Adipocyte (in vitro differentiated cells): Measurements from ENCODE around the gene ZSCAN10.
"Not testable (repeated sequence)": the region's sequence is repeated elsewhere in the genome, so short reads cannot be mapped to it uniquely, and the experiment has no call there.

Experiments used
- DNase-seq: peaks from one replicate; pipeline ENCODE4 v3.0.0-alpha.2; 2015; ENCODE audit warnings: low read depth
- H3K27me3 ChIP-seq: replicated peaks from 2 replicates; pipeline ENCODE4 v1.7.0; 2013; ENCODE audit warnings: mild to moderate bottlenecking, low read length, moderate library complexity; ENCODE audit not compliant: control insufficient read depth, insufficient read depth
- H3K36me3 ChIP-seq: 2 replicates; pipeline ENCODE4 v1.7.0; 2013; ENCODE audit warnings: low read length, mild to moderate bottlenecking, moderate library complexity; ENCODE audit not compliant: control insufficient read depth, insufficient read depth, severe bottlenecking
- H3K4me1 ChIP-seq: 2 replicates; pipeline ENCODE4 v1.7.0; 2013; ENCODE audit warnings: mild to moderate bottlenecking, low read length, moderate library complexity; ENCODE audit not compliant: control insufficient read depth, insufficient read depth
- H3K4me3 ChIP-seq: 2 replicates; pipeline ENCODE4 v1.7.0; 2013; ENCODE audit warnings: mild to moderate bottlenecking, low read length, moderate library complexity
- H3K9ac ChIP-seq: 2 replicates; pipeline ENCODE4 v1.7.0; 2013; ENCODE audit warnings: mild to moderate bottlenecking, low read length, moderate library complexity
- H3K9me3 ChIP-seq: 2 replicates; pipeline ENCODE4 v1.7.0; 2013; ENCODE audit warnings: mild to moderate bottlenecking, low read length, moderate library complexity; ENCODE audit not compliant: control insufficient read depth

The ZSCAN10 gene

DNA sequence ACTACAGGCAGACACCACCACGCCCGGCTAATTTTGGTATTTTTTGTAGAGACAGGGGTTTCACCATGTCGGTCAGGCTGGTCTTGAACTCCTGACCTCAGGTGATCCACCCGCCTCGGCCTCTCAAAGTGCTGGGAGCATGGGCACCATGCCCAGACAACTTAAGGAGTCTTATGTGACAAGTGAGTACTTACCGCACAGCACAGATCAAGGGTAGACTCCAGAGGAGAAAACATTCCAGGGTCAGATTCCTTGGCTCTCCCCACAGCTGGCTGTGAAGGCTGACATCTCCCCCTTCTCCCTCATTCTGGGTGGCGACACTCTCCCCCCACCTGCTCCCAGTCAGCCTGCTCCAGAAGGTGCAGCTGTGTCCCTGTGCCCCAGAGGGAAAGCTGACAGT, 10.6 kb downstream of the ZSCAN10 start:
- no peak for DNase-seq

DNA sequence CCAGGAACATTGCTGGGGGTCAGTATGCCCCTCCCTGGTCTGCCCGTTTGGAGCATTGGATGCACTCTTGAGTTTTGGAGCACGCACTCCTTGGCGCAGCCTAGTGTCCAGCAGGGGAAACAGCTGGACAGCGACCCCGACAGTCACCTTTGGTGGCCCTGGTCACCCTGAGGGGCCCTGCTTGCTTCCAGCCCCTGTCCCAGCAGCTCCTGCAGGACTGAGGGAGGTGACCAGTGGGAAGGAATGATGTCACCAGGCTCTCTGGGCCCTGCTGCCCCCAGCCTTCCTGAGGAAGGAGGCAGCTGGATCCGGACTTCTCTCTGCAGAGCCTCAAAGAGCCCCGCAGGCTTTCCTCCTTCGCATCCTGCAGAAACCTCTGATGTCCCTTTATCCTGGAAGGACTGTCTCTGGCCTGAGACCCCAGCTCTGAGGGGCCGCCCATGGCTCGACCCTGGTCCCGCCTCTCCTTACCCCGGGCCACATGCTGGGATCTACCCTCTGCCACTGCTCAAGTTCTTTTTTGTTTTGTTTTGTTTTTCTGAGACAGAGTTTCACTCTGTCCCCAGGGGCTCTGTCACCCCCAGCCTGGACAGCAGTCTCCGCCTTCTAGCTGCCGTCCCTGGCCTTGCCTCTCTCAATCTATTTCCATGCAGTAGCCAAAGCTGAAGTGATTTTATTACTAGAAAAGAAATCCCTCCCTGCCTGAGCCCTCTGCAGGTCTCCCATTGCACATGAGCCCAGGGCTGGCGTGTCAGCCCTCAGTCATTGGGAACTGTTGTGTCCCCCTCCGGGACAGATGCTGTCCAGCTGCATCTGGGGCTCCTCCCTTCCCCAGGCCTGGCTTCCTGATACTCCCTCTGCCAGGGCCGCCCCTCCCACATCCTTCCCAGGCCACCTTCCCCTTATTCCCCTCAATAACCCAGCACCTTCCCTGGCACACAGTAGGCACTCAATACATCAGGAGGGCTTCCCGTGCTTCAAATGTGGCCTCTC, 11.6 kb downstream of the ZSCAN10 start:
- no peaks in the 10 kb centered on the region for H3K4me1 ChIP-seq
- DNase-seq: no peak
- no peaks in the 10 kb centered on the region for H3K36me3 ChIP-seq
- no peak overlapping the region for H3K9ac ChIP-seq
- H3K9me3 ChIP-seq: no peaks in the 10 kb centered on the region
- H3K4me3 ChIP-seq: no peak overlapping the region
- H3K27me3 ChIP-seq: peaks cover 33% of the 10 kb centered on the region

More for the DNA sequence above, 10.6 kb downstream of the ZSCAN10 start:
- no peak overlapping the region for H3K9ac ChIP-seq
- no peaks in the 10 kb centered on the region for H3K9me3 ChIP-seq
- no peaks in the 10 kb centered on the region for H3K4me1 ChIP-seq
- H3K4me3 ChIP-seq: no peak overlapping the region
- no peaks in the 10 kb centered on the region for H3K36me3 ChIP-seq
- H3K27me3 ChIP-seq: peaks cover 37% of the 10 kb centered on the region

DNA sequence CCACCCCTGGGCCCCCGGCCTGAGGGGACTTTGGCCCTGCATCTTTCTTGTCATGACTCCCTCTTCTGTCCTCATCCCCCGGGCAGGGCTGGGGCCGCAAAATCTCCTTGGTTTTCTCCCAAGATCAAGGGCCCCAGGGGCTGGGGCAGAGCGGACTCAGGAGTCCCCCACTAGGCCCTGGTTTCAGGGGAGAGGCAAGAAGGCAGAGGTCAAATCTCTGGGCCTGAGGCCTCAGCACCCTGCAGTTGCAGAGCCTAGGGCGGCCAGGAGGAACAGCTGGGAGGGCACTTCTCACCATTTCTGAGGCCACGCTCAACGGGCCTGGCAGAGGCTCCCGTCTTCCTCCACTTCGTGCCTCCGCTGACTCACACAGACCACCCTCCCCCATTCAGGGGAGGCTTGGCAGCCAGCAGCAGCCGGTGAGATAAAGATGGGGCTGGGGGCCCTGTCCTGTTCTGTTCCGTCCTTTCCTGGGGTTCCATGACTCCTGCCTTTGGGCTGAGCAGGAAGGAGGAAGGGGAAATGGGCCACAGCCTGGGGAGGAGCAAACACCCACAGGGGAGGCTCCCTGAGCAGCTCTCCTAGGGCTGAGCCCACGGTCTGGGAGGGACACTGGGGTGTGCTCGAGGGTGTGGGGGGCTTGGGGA, 12.4 kb downstream of the ZSCAN10 start:
- Histone ChIP-seq H3K27me3 (peaks cover 24% of the 10 kb centered on the region), H3K9ac (no peak overlapping the region), H3K4me3 (no peak overlapping the region), H3K4me1 (no peaks in the 10 kb centered on the region), H3K9me3 (no peaks in the 10 kb centered on the region), H3K36me3 (no peaks in the 10 kb centered on the region)
- no peak for DNase-seq

DNA sequence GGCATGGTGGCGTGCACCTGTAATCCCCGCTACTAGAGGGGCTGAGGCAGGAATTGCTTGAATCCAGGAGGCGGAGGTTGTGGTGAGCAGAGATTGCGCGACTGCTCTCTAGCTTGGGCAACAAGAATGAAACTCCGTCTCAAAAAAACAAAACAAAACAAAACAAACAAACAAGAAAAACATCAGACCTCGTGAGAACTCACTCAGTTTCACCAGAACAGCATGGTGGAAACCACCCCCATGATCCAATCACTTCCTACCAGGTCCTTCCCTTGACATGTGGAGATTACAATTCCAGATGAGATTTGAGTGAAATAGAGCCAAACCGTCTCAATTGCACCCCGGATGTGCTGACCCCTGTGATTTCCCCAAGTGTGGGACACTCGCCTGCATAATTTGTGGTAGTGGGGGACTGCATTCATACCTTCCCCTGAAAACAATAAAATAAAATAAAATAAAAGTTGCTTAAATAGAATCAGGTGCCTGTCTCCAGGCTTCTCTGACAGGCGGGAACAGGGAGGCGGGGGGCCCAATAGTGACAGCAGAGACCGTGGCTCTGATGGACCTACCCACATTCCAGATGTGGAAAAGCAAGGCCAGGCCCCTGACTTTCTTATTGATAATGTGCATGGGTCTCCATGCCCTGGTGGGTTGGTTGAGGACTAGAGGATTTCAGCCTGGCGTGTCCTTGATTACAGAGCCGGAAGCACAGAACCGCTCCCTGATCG, 13.1 kb downstream of the ZSCAN10 start:
- H3K36me3 ChIP-seq: no peaks in the 10 kb centered on the region
- H3K27me3 ChIP-seq: peaks cover 21% of the 10 kb centered on the region
- H3K4me1 ChIP-seq: no peaks in the 10 kb centered on the region
- no peak overlapping the region for H3K9ac ChIP-seq
- no peak for DNase-seq
- no peaks in the 10 kb centered on the region for H3K9me3 ChIP-seq
- no peak overlapping the region for H3K4me3 ChIP-seq

DNA sequence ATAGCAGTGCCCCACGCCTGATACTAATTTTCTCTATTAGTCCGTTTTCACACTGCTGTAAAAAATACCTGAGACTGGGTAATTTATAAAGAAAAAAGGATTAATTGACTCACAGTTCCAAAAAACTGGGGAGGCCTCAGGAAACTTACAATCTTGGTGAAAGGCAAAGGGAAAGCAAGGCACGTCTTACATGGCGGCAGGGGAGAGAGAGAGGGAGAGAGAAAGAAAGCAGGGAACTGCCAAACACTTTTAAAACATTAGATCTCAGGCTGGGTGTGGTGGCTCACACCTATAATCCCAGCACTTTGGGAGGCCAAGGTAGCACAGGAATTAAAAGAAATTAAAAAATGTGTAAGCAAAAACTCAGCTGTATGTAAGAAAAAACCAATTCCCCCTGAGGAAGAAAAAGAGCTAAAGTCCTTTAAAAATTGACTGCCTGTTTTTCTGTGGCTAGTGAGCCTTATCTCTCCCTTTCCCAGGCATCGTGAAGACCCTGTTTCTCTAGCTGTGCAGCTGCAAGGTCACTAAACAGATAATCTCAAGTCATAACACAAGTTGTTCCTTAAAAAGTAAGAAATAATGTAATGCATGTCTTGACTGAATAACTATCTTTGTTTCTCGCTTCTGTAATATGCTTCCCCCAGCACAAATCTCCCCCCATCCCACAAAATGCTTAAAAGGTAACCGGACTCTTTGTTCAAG, 14.0 kb downstream of the ZSCAN10 start:
- peaks cover 26% of the 10 kb centered on the region for H3K27me3 ChIP-seq
- no peaks in the 10 kb centered on the region for H3K9me3 ChIP-seq
- DNase-seq: no peak
- H3K4me1 ChIP-seq: no peaks in the 10 kb centered on the region
- no peaks in the 10 kb centered on the region for H3K36me3 ChIP-seq
- H3K4me3 ChIP-seq: no peak overlapping the region
- H3K9ac ChIP-seq: no peak overlapping the region

DNA sequence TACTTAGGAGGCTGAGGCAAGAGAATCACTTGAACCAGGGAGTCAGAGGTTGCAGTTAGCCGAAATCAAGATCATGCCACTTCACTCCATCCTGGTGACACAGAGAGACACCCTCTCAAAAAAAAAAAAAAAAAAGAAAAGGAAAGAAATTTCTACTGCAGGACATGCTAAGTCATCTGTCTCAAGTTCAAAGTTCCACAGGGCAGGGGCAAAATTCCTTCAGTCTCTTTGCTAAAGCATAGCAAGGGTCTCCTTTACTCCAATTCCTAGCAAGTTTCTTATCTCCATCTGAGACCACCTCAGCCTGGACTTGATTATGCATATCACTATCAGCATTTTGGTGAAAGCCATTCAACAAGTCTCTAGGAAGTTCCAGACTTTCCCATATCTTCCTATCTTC, 14.6 kb downstream of the ZSCAN10 start:
- no peaks in the 10 kb centered on the region for H3K9me3 ChIP-seq
- no peak overlapping the region for H3K9ac ChIP-seq
- peaks cover 26% of the 10 kb centered on the region for H3K27me3 ChIP-seq
- H3K36me3 ChIP-seq: no peaks in the 10 kb centered on the region
- no peaks in the 10 kb centered on the region for H3K4me1 ChIP-seq
- no peak for DNase-seq
- no peak overlapping the region for H3K4me3 ChIP-seq

DNA sequence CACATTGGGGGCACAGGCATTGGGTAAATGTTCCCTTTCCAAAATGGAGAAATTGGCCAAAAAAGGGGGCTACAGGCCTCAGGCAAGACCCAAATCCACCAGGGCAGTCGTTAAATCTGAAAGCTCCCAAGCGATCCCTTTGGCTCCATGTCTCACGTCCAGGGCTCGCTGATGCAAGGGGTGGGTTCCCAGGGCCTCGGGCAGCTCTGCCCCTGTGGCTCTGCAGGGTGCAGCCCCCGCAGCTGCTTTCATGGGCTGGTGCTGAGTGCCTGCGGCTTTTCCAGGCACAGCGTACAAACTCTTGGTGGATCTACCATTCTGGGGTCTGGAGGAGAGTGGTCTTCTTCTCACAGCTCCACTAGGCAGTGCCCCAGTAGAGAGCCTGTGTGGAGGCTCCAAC, 15.7 kb downstream of the ZSCAN10 start:
- DNase-seq, H3K9ac ChIP-seq, H3K4me3 ChIP-seq, H3K4me1 ChIP-seq, H3K36me3 ChIP-seq, H3K9me3 ChIP-seq: not testable (repeated sequence)
- peaks cover 24% of the 10 kb centered on the region for H3K27me3 ChIP-seq

DNA sequence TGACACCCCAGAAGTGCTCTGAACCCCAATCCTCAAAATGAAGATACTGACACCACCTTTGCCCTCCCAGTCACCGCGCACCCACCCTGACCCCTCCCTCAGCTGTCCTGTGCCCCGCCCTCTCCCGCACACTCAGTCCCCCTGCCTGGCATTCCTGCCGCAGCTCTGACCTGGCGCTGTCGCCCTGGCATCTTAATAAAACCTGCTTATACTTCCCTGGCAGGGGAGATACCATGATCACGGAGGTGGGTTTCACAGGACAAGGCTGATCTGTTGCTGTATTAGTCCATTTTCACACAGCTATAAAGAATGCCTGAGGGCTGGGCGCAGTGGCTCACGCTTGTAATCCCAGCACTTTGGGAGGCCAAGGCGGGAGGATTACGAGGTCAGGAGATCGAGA, 17.1 kb downstream of the ZSCAN10 start:
- H3K27me3 ChIP-seq: peaks cover 15% of the 10 kb centered on the region
- DNase-seq, H3K9me3 ChIP-seq, H3K4me3 ChIP-seq, H3K4me1 ChIP-seq, H3K36me3 ChIP-seq, H3K9ac ChIP-seq: not testable (repeated sequence)

DNA sequence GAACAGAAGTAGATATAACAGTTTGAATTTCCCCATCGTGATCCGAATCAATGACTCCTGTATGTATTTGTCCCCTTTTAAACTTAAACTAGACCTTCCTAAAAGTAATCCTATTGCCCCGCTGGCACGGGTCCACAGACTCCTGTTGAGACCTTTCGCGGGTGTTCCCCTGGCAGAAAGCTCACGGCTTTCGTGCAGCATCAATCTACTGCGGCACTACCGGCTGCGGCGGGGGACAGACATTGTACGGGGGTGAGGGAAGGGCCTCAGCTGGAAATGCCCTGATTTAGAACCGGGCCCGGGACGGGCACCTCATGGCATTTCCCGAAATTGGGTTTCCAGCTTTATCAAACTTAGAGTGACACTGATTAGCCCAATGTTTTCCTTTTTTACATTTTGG, 19.1 kb downstream of the ZSCAN10 start:
- Histone ChIP-seq H3K36me3 (no peaks in the 10 kb centered on the region), H3K27me3 (peaks cover 24% of the 10 kb centered on the region), H3K4me3 (no peak overlapping the region), H3K9me3 (no peaks in the 10 kb centered on the region), H3K9ac (no peak overlapping the region), H3K4me1 (no peaks in the 10 kb centered on the region)
- DNase-seq: no peak

DNA sequence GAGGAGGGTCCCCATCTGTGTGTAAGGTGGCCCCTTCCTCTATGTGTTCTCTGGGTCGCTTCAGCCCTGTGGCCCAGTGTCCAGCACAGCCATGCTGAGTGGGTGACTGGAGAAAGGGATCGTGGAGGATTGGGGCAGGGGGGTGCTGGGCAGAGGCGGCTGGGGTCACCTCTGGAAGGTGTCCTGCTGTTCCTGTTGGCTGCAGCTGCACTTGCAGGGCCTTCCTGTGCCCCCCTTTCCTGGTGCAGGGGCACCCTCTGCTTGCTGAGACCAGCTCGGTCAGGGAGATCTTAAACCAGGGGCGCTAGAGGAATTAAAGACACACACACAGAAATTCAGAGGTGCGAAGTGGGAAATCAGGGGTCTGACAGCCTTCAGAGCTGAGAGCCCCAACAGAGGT, 22.5 kb downstream of the ZSCAN10 start:
- Histone ChIP-seq H3K27me3 (peaks cover 33% of the 10 kb centered on the region), H3K4me1 (no peaks in the 10 kb centered on the region), H3K9ac (no peak overlapping the region), H3K36me3 (no peaks in the 10 kb centered on the region), H3K4me3 (no peak overlapping the region), H3K9me3 (no peaks in the 10 kb centered on the region)
- DNase-seq: no peak

DNA sequence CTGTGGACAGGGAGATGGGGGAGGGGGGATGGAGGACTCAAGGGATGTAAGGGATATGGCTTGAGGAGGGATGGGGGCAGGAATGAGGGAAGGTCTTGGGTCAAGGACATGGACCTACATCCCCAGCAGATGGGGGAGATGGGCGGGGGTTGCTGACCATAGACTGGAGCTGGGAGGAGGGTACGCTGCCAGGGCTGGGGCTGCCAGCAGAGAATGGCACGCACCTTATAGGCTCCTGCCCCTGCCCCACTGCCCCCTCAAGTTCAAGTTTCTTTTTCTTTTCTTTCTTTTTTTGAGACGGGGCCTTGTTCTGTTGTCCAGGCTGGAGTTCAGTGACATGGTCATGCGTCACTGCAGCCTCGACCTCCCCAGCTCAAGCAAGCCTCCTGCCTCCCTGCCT, 23.1 kb downstream of the ZSCAN10 start:
- DNase-seq, H3K4me3 ChIP-seq, H3K9me3 ChIP-seq, H3K4me1 ChIP-seq, H3K36me3 ChIP-seq, H3K9ac ChIP-seq: not testable (repeated sequence)
- H3K27me3 ChIP-seq: peaks cover 36% of the 10 kb centered on the region
